OCI-LY3 (cell line): ENCODE results near the gene PTPRM.

ENCODE experiments used
- H2AFZ ChIP-seq: fragments of 200-600, 300-600 bp; shearing (Covaris generic); 2 replicates; pipeline ENCODE4 v1.6.0; 2014; ENCODE audit warnings: antibody characterized with exemption, low read depth, low read length
- H3K27ac ChIP-seq: fragments of 200-600, 300-600 bp; sonication (generic); 2 replicates; pipeline ENCODE4 v1.5.1; 2014; ENCODE audit warnings: mild to moderate bottlenecking, low read length, moderate library complexity, mixed read lengths
- H3K27me3 ChIP-seq: fragments of 200-600, 300-600 bp; sonication (generic); 2 replicates; pipeline ENCODE4 v1.6.1; 2014; ENCODE audit warnings: low read depth, low read length, mixed read lengths
- H3K36me3 ChIP-seq: fragments of 200-600, 300-600 bp; sonication (generic); replicated peaks from 2 replicates; pipeline ENCODE3; 2014; ENCODE audit warnings: low read depth, low read length, mixed read lengths
- H3K4me1 ChIP-seq: fragments of 300-600, 200-600 bp; sonication (generic); 2 replicates; pipeline ENCODE4 v1.6.1; 2014; ENCODE audit warnings: low read length, mixed read lengths
- H3K4me2 ChIP-seq: fragments of 200-600, 300-600 bp; sonication (generic); 2 replicates; pipeline ENCODE4 v1.6.1; 2014; ENCODE audit warnings: low read length, mixed read lengths
- H3K4me3 ChIP-seq: fragments of 300-600, 200-600 bp; sonication (generic); 2 replicates; pipeline ENCODE4 v1.5.1; 2014; ENCODE audit warnings: antibody characterized with exemption, mild to moderate bottlenecking, low read length, moderate library complexity
- H3K79me2 ChIP-seq: fragments of 300-600, 200-600 bp; shearing (Covaris generic); 2 replicates; pipeline ENCODE4 v1.6.1; 2014; ENCODE audit warnings: mild to moderate bottlenecking, low read length, mixed read lengths
- H3K9ac ChIP-seq: fragments of 300-600, 200-600 bp; shearing (Covaris generic); 2 replicates; pipeline ENCODE4 v1.6.0; 2014; ENCODE audit warnings: mild to moderate bottlenecking, low read length, moderate library complexity
- H3K9me3 ChIP-seq: fragments of 200-600, 300-600 bp; shearing (Covaris generic); 2 replicates; pipeline ENCODE4 v1.6.1; 2014; ENCODE audit warnings: low read length, mixed read lengths; ENCODE audit not compliant: insufficient read depth
- H4K20me1 ChIP-seq: fragments of 200-600, 300-600 bp; sonication (generic); 2 replicates; pipeline ENCODE4 v1.6.1; 2016; ENCODE audit warnings: low read length, mixed read lengths; ENCODE audit not compliant: insufficient read depth
- EZH2phosphoT487 ChIP-seq: fragments of 200-600 bp; shearing (Covaris generic); IDR thresholded peaks from 2 replicates; pipeline ENCODE4 v1.6.1; 2018; ENCODE audit warnings: antibody characterized with exemption, mixed run types, low read depth
- TF ChIP-seq, protein P1 (sequence below): fragments of 200-600, 300-600 bp; sonication (generic); IDR thresholded peaks from 2 replicates; pipeline ENCODE4 v1.5.1; 2014; ENCODE audit warnings: antibody characterized with exemption, low read length, low read depth

Gene PTPRM

GRCh38 chr18:8142131-8142711 is 575.1 kb downstream of the PTPRM start:
- H3K36me3 ChIP-seq: no peaks in the 10 kb centered on the region
- no peak overlapping the region for H2AFZ ChIP-seq
- H3K9ac ChIP-seq: no peak overlapping the region

GRCh38 chr18:8142932-8143331 is 575.8 kb downstream of the PTPRM start:
- no peaks in the 10 kb centered on the region for H3K36me3 ChIP-seq

More at GRCh38 chr18:8142131-8142711, 575.1 kb downstream of the PTPRM start:
- H3K79me2 ChIP-seq: no peaks in the 10 kb centered on the region
- no peak overlapping the region for H3K4me2 ChIP-seq
- no peaks in the 10 kb centered on the region for H4K20me1 ChIP-seq
- no peak overlapping the region for H3K27ac ChIP-seq
- no peaks in the 10 kb centered on the region for H3K9me3 ChIP-seq
- no peak overlapping the region for H3K4me3 ChIP-seq
- H3K4me1 ChIP-seq: no peaks in the 10 kb centered on the region
- H3K27me3 ChIP-seq: no peaks in the 10 kb centered on the region
- TF ChIP-seq, protein P1, sequence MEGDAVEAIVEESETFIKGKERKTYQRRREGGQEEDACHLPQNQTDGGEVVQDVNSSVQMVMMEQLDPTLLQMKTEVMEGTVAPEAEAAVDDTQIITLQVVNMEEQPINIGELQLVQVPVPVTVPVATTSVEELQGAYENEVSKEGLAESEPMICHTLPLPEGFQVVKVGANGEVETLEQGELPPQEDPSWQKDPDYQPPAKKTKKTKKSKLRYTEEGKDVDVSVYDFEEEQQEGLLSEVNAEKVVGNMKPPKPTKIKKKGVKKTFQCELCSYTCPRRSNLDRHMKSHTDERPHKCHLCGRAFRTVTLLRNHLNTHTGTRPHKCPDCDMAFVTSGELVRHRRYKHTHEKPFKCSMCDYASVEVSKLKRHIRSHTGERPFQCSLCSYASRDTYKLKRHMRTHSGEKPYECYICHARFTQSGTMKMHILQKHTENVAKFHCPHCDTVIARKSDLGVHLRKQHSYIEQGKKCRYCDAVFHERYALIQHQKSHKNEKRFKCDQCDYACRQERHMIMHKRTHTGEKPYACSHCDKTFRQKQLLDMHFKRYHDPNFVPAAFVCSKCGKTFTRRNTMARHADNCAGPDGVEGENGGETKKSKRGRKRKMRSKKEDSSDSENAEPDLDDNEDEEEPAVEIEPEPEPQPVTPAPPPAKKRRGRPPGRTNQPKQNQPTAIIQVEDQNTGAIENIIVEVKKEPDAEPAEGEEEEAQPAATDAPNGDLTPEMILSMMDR: no peak
- TF ChIP-seq EZH2phosphoT487: no peak

GRCh38 chr18:8151181-8151580 is 584.1 kb downstream of the PTPRM start:
- TF ChIP-seq, protein P1: no peak
- Histone ChIP-seq H3K27me3 (no peaks in the 10 kb centered on the region), H3K9ac (no peak overlapping the region), H3K36me3 (no peaks in the 10 kb centered on the region), H2AFZ (no peak overlapping the region), H3K79me2 (no peaks in the 10 kb centered on the region), H3K4me3 (no peak overlapping the region), H4K20me1 (no peaks in the 10 kb centered on the region), H3K4me1 (no peaks in the 10 kb centered on the region), H3K9me3 (no peaks in the 10 kb centered on the region), H3K27ac (no peak overlapping the region), H3K4me2 (no peak overlapping the region)

More at GRCh38 chr18:8142932-8143331, 575.8 kb downstream of the PTPRM start:
- no peak overlapping the region for H3K27ac ChIP-seq
- H3K4me3 ChIP-seq: no peak overlapping the region
- TF ChIP-seq, protein P1: no peak
- no peak for TF ChIP-seq EZH2phosphoT487
- no peaks in the 10 kb centered on the region for H3K4me1 ChIP-seq
- no peaks in the 10 kb centered on the region for H3K9me3 ChIP-seq
- no peaks in the 10 kb centered on the region for H4K20me1 ChIP-seq
- H3K79me2 ChIP-seq: no peaks in the 10 kb centered on the region
- no peaks in the 10 kb centered on the region for H3K27me3 ChIP-seq
- H2AFZ ChIP-seq: no peak overlapping the region
- no peak overlapping the region for H3K9ac ChIP-seq
- no peak overlapping the region for H3K4me2 ChIP-seq

DNA sequence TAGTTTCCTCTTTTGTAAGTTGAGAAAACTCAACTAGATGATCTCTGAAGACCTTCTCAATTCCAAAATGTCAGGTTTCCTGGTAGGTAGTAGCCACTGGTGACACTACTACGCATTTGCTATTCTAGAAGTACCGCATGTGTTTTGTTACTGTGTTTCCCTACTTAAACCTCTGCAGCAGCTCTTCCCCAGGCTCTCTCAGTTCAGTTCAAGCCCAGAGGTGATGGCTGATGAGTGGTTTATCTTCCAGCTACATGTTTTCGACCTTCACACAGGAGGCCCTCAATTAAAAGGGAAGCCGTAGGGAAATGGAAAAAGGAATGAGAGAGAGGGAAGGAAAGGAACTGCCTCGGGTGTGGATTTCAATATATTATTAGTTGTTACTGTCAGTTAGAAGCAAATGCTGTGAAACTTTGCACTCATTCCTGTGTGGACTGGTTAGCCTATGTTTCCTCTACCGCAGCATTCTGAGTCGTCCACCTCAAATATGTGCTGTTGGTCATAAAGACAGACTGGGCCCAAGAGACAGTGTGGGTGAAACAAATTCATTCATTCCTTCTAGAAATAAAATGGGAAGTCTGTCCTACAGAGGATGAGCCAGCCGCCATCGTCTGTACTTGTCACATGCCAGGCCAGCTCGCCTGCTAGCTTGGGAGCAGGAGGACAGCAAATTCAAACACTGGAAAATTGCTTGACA is 586.9 kb downstream of the PTPRM start:
- Histone ChIP-seq H2AFZ (no peak overlapping the region), H4K20me1 (no peaks in the 10 kb centered on the region), H3K9ac (no peak overlapping the region), H3K4me1 (no peaks in the 10 kb centered on the region), H3K27me3 (no peaks in the 10 kb centered on the region), H3K27ac (no peak overlapping the region), H3K79me2 (no peaks in the 10 kb centered on the region), H3K9me3 (no peaks in the 10 kb centered on the region), H3K4me2 (no peak overlapping the region), H3K4me3 (no peak overlapping the region), H3K36me3 (no peaks in the 10 kb centered on the region)
- no peak for TF ChIP-seq EZH2phosphoT487
- TF ChIP-seq, protein P1: no peak
